GM11168 (cell line): ENCODE results near the gene ATPAF1.

Experiments
- in situ Hi-C: fragments of 300-500 bp; cut with MboI; formaldehyde crosslinking; loops from one replicate; pipeline ENCODE4 v1.12.0; 2022; ENCODE audit warnings: low sequenced_read_pairs; ENCODE audit not compliant: unreplicated experiment

Gene ATPAF1

DNA sequence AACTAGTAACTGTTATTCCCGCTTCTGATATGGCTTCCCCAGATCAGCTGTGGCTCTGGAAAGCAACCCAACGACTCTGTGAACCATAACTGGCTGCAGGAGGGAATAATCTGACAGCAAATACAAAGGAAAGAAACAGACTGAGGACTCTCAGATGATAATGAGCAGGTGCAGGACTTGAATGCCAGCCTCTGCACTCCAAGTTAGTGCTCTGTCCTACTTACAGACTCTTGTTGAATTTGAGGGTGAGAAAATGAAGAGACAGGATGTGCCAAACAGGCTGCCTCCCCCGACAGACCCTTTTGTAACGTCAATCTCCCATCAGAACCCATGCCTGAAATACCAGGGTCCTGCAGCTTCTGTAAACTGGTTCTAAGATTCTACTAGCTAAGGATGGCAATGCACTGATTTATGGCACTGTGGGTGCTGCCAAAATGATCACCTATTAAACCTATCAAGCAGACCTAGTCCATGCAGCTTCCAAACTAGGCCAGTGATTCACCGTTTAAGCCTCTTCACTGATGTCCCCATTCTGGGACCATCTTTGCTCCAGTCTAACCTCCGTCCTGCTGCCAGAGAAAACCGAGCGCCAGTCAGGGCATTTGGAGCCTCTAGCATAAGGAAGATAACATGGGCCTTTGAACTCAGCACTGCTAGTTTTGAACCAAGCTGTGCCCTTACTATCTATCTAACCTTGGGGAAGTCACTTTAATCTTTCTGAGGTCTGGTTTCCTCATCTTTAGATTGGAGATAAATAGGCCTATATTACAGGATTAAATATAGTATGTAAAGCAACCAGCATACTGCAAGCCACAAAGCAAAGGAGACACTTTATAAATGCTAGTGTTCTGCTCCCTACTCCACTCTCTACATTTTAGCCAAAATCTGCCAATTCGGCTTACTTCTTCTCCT, 68.8 kb downstream of the ATPAF1 start:
- in situ Hi-C loops = no loop called here

DNA sequence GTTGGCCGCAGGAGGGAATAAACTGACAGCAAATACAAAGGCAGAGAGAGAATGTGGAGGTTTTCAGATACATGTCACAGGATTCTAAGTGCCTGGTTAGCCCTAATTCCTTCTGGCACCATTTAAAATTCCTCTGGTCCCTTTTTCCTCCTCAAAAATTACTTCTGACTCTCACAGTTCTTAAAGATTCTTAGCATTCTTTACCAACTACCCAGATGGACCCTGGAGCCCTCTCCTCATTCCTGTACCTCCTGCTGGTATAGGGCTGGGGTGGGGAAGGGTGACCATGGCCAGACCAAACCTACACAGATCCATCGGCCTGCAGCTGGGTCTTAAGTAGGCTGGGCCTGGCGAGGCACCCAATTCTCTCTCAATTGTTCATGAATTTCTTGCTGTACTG, 71.3 kb downstream of the ATPAF1 start:
- in situ Hi-C loops = no loop called here

DNA sequence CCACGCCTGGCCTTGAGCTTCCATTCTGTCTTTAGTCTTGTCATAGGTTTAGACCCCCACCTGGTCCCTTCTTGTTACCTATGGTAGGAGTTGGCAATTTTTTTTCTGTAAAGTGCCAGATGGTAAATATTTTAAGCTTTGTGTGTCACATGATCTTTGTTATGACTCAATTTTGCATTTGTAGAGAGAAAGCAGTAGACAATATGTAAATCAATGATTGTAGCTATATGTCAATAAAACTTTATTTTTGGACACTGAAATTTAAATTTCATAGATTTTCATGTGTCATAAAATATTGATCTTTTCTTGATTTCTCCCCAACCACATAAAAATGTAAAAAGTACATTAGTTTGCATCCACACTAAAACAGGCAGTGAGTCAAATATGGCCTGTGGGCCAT, 72.1 kb downstream of the ATPAF1 start:
- in situ Hi-C loops = no loop called here

DNA sequence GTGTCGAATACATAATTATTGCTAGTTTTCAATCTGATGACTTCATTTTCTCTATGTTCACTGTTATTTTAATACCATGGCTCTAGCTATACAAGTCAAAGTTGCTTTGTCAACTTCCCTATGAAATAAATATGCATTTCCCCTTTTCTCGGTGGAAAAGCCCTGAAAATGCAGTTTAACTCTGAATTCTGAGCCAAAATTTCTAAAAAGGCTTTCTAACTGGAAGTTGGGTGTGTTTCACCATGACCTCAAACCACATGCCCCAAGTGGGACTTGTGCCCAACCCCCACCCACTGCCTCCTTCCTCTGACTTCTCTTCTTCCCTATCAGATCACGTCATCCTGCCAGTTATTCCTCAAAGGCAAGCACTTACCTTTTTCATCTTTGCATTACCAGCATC, 73.0 kb downstream of the ATPAF1 start:
- in situ Hi-C loops = no loop called here

DNA sequence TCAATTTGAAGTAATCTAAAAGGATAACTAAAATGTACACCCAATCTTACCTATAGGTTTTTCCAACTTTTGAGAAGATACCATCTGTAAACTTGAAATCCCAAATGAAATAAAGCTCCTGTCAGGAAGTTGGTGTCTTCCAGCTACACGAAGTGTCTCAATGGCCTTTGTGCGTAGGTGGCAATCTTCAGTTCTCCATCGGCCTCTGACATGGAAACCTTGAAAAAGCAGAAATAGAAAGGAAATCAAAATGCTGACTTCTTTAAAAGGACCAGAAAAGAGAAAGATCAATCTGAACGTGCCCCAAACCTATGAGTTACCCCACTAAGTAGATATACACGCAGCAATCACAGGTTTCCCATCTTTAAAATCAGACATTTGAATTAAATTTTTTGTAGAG, 74.1 kb downstream of the ATPAF1 start:
- in situ Hi-C loops = no loop called here

DNA sequence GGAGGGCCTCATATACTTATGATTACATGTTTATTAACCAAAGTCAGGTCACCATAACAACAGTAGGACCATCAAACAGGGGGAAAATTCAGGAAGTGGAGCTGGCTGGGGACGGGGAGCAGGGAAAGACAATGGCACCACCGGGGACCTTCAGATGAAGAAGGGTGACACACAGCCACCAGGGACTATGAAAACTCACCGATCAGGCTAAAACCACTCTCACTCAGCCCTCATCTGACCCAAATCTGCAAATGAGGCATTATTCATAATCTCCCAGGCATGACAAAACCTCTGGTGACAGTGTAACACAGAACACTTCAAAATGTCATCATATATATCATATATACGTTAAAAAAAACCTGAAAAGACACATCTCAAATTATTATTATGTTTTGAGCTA, 75.3 kb downstream of the ATPAF1 start:
- in situ Hi-C loops = no loop called here

DNA sequence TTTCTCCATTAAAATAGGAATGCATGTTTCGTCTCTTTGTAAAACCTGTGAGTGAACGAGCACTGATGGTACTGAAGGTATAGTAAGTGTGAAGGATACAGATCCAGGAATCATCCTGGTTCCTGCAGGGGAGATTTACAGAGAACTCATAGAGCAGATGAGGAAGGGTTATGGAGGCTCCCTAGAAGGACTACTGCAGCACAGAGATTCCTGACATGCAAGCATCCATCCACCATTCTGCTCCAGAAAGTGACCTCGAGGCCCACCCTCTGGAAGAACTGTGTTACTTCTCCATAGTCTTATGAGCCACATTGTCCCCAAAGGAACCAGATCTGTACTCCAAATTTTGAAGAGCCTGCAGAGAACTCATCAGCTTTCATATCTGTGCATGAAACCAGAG, 78.6 kb downstream of the ATPAF1 start:
- in situ Hi-C loops = no loop called here

DNA sequence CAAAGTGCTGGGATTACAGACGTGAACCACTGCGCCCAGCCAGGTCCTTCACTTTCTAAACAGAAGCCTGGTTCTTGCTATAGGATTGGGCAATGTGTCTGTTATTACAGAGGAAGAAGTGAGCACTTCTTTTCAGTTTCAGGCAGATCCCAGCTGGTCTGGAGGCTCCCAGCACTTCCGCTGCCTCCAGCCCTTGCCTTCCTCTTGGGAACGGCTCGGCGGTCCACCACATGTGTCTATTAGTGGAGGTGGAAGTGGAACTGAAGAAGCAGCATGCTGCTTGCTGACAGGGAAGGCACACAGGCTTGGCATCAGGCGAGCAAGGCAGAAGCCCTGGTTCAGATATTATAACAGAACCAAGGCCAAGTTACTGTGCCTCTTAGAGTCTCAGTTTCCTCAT, 81.1 kb downstream of the ATPAF1 start:
- in situ Hi-C loops = no loop called here

DNA sequence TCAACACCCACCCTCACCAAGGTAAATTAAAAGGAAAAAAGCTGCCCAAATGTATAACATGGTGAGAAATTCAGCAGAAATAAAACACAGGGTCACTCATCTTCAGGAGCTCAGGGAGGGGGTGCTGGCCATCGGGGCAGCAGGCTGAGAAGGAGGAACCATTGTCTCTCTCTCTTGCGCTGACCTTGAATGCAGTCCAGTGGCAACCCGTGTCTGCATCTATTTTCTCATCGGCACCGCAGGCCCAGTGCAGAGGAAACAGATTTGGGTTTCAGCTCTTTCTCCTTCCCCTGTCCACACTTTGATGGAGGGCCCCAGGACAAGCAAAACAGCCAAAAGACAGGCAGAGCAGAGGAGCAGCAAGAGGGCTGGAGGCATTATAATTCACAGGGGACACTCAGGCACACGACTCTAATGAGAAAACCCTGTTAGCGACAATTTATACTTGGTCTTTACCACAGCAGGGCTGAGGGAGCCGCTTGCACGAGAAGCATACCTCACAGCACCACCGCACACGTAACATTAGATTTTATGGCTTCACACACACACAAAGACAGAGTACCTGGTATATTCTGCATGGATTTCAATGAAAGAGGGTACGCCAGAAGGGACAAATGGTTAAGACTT, 82.7 kb downstream of the ATPAF1 start:
- in situ Hi-C loops = no loop called here

DNA sequence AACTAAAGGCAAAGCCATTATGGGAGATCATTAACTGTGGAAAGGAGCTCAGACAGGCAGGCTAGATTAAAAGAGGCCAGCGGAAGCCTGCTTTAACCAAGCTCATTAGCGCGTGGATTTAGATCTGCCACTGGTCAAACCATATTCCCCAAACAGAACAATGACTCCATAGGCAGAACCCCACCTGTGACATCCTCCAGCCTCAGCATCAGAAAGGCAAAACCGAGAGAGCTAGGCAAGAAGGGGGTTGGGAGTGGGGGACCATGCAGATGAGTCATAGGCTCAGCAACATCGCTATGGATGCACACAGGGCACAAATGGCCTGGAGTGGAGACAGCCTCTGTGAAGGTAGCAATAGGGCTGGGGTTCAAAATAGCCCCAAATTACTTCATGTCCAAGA, 84.7 kb downstream of the ATPAF1 start:
- in situ Hi-C loops = no loop called here

DNA sequence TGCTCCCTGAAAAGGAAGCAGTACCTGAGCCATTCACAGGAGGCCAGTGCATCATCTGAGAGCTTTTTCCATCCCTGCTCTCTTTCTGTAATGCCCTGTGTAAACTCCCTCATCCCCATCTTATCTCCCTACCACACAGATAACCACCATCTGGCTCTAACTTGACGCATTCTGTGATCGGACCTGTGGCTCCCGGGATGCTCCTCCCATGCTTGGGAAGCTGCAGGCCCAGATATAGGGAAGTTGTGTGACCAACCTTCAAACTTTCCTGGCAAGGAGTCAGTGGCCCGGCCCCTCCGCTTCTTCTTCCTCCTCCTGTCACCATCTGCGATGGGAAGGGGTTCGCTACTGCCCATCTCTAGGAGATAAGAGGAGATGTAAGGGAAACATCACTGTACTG, 85.2 kb downstream of the ATPAF1 start:
- in situ Hi-C loops = no loop called here
